Parathyroid adenoma (tissue), 2 donors: ENCODE measurements around the gene PDS5B.
A peak's percentile ranks its signal among the peaks of the same experiment; 100 is the strongest.

Experiments used
- H2AFZ ChIP-seq: fragments of 300-600 bp; sonication (generic); one replicate; pipeline ENCODE4 v1.7.0; 2017; ENCODE audit warnings: antibody characterized with exemption, mild to moderate bottlenecking
- H3K27ac ChIP-seq: fragments of 300-600 bp; sonication (generic); one replicate; pipeline ENCODE4 v1.7.0; 2017
- H3K27me3 ChIP-seq: fragments of 300-600 bp; sonication (generic); one replicate; pipeline ENCODE4 v1.7.0; 2017; ENCODE audit warnings: low read length; ENCODE audit not compliant: control insufficient read depth, insufficient read depth
- H3K36me3 ChIP-seq: fragments of 300-600 bp; sonication (generic); one replicate; pipeline ENCODE4 v1.7.0; 2017; ENCODE audit warnings: low read length; ENCODE audit not compliant: control insufficient read depth, insufficient read depth
- H3K4me1 ChIP-seq: fragments of 300-600 bp; sonication (generic); one replicate; pipeline ENCODE4 v1.7.0; 2017; ENCODE audit warnings: control low read depth
- H3K4me2 ChIP-seq: fragments of 300-600 bp; sonication (generic); one replicate; pipeline ENCODE4 v1.7.0; 2017; ENCODE audit warnings: low read length
- H3K4me3 ChIP-seq: fragments of 300-600 bp; sonication (generic); one replicate; pipeline ENCODE4 v1.7.0; 2017; ENCODE audit warnings: low read depth, low read length
- H3K79me2 ChIP-seq: fragments of 300-600 bp; sonication (generic); one replicate; pipeline ENCODE4 v1.7.0; 2017; ENCODE audit warnings: control low read depth
- H3K9ac ChIP-seq: fragments of 300-600 bp; sonication (generic); one replicate; pipeline ENCODE4 v1.7.0; 2017; ENCODE audit warnings: mild to moderate bottlenecking
- H3K9me3 ChIP-seq: fragments of 300-600 bp; sonication (generic); one replicate; pipeline ENCODE4 v1.7.0; 2017; ENCODE audit warnings: low read length; ENCODE audit not compliant: control insufficient read depth
- TF ChIP-seq, protein P1 (sequence below): fragments of 300-600 bp; sonication (generic); IDR thresholded peaks from one replicate; pipeline ENCODE4 v1.7.0; 2017; ENCODE audit warnings: antibody characterized with exemption, mild to moderate bottlenecking
- donor health status: primary hyperparathyroidism.

Gene PDS5B

DNA sequence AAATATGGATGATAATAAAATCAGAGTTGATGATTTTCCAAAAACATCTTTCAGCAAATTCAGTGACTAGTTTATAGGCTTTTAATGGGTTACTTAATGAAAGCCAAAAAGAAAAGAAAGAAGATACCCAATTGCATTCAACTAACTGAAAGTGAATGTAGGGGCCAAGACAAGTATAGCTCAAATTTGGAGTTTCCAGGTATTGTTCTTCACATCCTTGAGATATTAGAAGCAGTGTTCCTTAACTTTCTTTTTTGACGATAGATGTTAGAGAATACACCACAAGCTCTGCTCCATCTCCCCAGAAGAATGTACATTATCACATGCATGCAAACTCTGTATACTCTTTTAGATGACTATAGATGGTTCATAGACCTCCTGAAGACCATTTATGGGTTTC lies 43.6 kb downstream of the PDS5B start:
- H3K27ac ChIP-seq: no peak overlapping the region

DNA sequence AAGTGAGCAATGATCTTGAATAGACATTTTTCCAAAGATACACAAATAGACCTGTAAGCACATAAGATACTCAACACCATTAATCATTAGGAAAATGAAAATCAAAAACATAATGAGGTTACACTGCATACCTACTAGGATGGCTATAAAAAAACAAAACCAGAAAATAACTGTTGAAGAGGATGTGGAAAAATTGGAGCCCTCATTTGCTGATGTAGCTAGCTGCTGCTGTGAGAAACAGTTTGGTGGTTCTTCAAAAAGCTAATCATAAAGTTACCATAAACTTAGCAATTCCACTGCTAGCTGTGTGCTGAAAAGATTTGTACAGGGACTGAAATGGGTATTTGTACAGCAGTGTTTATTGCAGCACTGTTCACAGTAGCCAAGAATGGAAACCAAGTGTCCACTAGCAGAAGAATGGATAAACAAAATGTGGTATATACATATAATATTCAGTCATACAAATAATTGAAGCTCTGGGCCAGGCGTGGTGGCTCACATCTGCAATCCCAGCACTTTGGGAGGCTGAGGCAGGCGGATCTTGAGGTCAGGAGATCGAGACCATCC lies 46.2 kb downstream of the PDS5B start:
- TF ChIP-seq, protein P1, sequence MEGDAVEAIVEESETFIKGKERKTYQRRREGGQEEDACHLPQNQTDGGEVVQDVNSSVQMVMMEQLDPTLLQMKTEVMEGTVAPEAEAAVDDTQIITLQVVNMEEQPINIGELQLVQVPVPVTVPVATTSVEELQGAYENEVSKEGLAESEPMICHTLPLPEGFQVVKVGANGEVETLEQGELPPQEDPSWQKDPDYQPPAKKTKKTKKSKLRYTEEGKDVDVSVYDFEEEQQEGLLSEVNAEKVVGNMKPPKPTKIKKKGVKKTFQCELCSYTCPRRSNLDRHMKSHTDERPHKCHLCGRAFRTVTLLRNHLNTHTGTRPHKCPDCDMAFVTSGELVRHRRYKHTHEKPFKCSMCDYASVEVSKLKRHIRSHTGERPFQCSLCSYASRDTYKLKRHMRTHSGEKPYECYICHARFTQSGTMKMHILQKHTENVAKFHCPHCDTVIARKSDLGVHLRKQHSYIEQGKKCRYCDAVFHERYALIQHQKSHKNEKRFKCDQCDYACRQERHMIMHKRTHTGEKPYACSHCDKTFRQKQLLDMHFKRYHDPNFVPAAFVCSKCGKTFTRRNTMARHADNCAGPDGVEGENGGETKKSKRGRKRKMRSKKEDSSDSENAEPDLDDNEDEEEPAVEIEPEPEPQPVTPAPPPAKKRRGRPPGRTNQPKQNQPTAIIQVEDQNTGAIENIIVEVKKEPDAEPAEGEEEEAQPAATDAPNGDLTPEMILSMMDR: no peak

More for the DNA sequence above, 43.6 kb downstream of the PDS5B start:
- Histone ChIP-seq H2AFZ (no peak overlapping the region), H3K9me3 (no peaks in the 10 kb centered on the region), H3K79me2 (no peaks in the 10 kb centered on the region), H3K4me1 (peaks cover 7% of the 10 kb centered on the region), H3K9ac (no peak overlapping the region), H3K27me3 (no peaks in the 10 kb centered on the region), H3K36me3 (no peaks in the 10 kb centered on the region), H3K4me2 (no peak overlapping the region), H3K4me3 (no peak overlapping the region)
- TF ChIP-seq, protein P1: no peak

DNA sequence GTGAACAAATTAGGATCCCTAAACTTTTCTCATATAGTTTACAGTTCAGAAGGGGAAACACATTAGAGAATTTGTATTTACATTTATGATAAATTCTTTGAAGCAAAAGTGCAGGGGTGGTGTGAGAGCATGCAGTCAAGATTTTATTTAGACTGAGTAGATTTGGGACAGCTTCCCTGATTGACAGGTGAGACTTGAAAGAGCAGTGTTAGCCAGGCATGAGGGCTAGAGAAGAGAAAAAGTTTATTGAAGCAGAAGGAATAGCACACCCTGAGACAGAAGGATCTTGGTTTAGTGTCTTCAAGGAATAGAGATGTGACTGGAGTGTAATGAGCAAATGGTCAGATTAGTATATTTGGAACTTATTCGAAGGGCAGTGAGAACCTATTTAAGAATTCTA lies 50.5 kb downstream of the PDS5B start:
- TF ChIP-seq, protein P1: no peak
- Histone ChIP-seq H3K4me2 (no peak overlapping the region), H3K4me1 (peaks cover 4% of the 10 kb centered on the region), H2AFZ (no peak overlapping the region), H3K36me3 (no peaks in the 10 kb centered on the region), H3K79me2 (peaks cover 2% of the 10 kb centered on the region), H3K4me3 (no peak overlapping the region), H3K9ac (no peak overlapping the region), H3K27ac (no peak overlapping the region), H3K27me3 (no peaks in the 10 kb centered on the region), H3K9me3 (no peaks in the 10 kb centered on the region)

More for the DNA sequence above, 46.2 kb downstream of the PDS5B start:
- H2AFZ ChIP-seq: no peak overlapping the region
- no peak overlapping the region for H3K9ac ChIP-seq
- no peaks in the 10 kb centered on the region for H3K79me2 ChIP-seq
- no peak overlapping the region for H3K4me3 ChIP-seq
- no peaks in the 10 kb centered on the region for H3K9me3 ChIP-seq
- no peak overlapping the region for H3K4me2 ChIP-seq
- no peaks in the 10 kb centered on the region for H3K27me3 ChIP-seq
- no peak overlapping the region for H3K27ac ChIP-seq
- peaks cover 2% of the 10 kb centered on the region for H3K4me1 ChIP-seq
- no peaks in the 10 kb centered on the region for H3K36me3 ChIP-seq

DNA sequence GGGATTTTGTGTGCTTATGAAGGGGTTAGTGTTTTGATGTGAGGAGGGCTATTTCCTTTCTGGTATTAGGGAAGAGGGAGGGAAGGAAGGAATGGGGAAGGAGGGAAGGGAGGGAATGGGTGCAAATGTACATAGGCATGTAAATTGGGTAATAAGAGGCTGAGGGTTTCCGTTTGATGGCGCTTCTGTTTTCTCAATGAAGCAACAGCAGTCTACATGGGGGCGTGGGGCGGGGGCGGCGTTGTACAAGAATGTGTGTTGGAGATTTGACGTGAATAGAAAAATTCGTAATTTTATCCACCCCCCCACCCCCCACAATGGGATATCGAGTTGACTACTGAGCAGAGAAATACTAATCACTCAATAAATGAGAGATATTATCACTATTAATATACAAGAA lies 52.5 kb downstream of the PDS5B start:
- Histone ChIP-seq H3K9me3 (no peaks in the 10 kb centered on the region), H3K4me2 (no peak overlapping the region), H3K27me3 (no peaks in the 10 kb centered on the region), H2AFZ (no peak overlapping the region), H3K4me3 (no peak overlapping the region), H3K27ac (no peak overlapping the region), H3K79me2 (peaks cover 5% of the 10 kb centered on the region), H3K9ac (no peak overlapping the region), H3K36me3 (no peaks in the 10 kb centered on the region), H3K4me1 (peaks cover 4% of the 10 kb centered on the region)
- TF ChIP-seq, protein P1: no peak

DNA sequence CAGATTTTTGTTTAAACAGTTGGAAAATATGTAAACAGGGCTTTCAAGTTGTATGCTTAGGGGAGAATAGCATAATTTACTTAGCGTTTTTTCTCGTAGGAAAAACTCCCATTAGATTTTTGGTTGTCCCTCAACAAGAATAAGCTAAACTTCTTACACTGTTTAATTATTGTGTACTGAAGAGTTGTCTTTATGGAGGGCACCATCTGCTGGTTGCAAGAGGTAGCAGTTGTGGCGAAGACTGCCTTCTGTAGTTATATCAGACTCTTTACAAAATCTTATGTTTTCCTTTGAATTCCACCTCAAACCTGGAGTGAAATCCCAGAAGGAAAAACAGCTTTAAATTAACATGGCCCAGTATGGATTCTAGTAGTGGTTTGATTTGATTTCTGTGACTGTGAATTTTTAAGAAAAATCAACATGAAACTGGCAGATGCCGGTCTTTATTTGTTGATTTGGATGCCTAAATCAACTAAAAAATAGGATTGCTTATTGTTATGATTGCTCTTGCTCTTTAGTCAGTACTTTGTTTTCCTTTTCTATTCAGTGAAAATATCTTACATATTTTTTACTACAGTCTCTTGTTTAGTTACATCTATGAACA lies 53.4 kb downstream of the PDS5B start:
- no peak overlapping the region for H3K27ac ChIP-seq

More for the DNA sequence above, 53.4 kb downstream of the PDS5B start:
- no peak overlapping the region for H2AFZ ChIP-seq
- H3K9me3 ChIP-seq: no peaks in the 10 kb centered on the region
- TF ChIP-seq, protein P1: peak; percentile 61
- no peak overlapping the region for H3K4me2 ChIP-seq
- no peak overlapping the region for H3K4me3 ChIP-seq
- H3K4me1 ChIP-seq: peaks cover 2% of the 10 kb centered on the region
- peaks cover 5% of the 10 kb centered on the region for H3K79me2 ChIP-seq
- H3K9ac ChIP-seq: no peak overlapping the region
- no peaks in the 10 kb centered on the region for H3K27me3 ChIP-seq
- H3K36me3 ChIP-seq: no peaks in the 10 kb centered on the region
